Mucosa of rectum (tissue), 2 donors: ENCODE data around the gene GPATCH8.

Source experiments
- H3K27ac ChIP-seq, 2 donors: one replicate each; pipeline ENCODE4 v1.7.0; 2013; ENCODE audit warnings: inconsistent platforms in 2 of 2, low read depth in 2 of 2, low read length in 2 of 2
- H3K27me3 ChIP-seq, 2 donors: one replicate each; pipeline ENCODE4 v1.7.0; 2013; ENCODE audit warnings: low read length in 2 of 2; ENCODE audit not compliant: control insufficient read depth in 2 of 2, insufficient read depth in 2 of 2
- H3K36me3 ChIP-seq, 2 donors: one replicate each; pipeline ENCODE4 v1.7.0; 2013; ENCODE audit warnings: low read length in 2 of 2; ENCODE audit not compliant: control insufficient read depth in 2 of 2, insufficient read depth in 2 of 2
- H3K4me1 ChIP-seq, 2 donors: one replicate each; pipeline ENCODE4 v1.7.0; 2013; ENCODE audit warnings: low read length in 2 of 2, mild to moderate bottlenecking in 1 of 2; ENCODE audit not compliant: control insufficient read depth in 2 of 2, insufficient read depth in 2 of 2
- H3K4me3 ChIP-seq, 2 donors: one replicate each; pipeline ENCODE4 v1.7.0; 2013; ENCODE audit warnings: low read length in 2 of 2
- H3K9ac ChIP-seq, 2 donors: one replicate each; pipeline ENCODE4 v1.7.0; 2013; ENCODE audit warnings: low read length in 2 of 2, low read depth in 1 of 2, mild to moderate bottlenecking in 1 of 2
- H3K9me3 ChIP-seq, 2 donors: one replicate each; pipeline ENCODE4 v1.7.0; 2013; ENCODE audit warnings: low read length in 2 of 2; ENCODE audit not compliant: control insufficient read depth in 2 of 2
- donor health status: healthy.
- donor health status: Normal muscosa, but diverticular disease.

Gene GPATCH8

GRCh38 chr17:44503147-44504029 lies at the start of gene GPATCH8:
TSS of gene GPATCH8 (minus strand) at chr17:44503406. CDS start at chr17:44503370, 36 bp downstream.
- Histone ChIP-seq H3K9me3 (no peaks in the 10 kb centered on the region), H3K9ac (peak within 1 kb of the TSS; percentile 88 to 93), H3K27ac (peak within 1 kb of the TSS; percentile 87 to 89), H3K4me3 (peak within 1 kb of the TSS; percentile 96 to 98), H3K27me3 (no peaks in the 10 kb centered on the region), H3K36me3 (no peaks in the 10 kb centered on the region), H3K4me1 (peaks cover 12 to 22% of the 10 kb centered on the region in 2 donors)

- no peaks in the 10 kb centered on the region for H3K9me3 ChIP-seq
- peaks cover 7 to 8% of the 10 kb centered on the region in 2 donors for H3K4me1 ChIP-seq
- H3K36me3 ChIP-seq, result no peaks in the 10 kb centered on the region
- H3K27me3 ChIP-seq, result peaks cover 10 to 14% of the 10 kb centered on the region in 2 donors
- H3K4me3 ChIP-seq, result no peak overlapping the region
- H3K27ac ChIP-seq, result no peak overlapping the region
- H3K9ac ChIP-seq, result no peak overlapping the region
Observed at GRCh38 chr17:44552361-44552760, 49.2 kb upstream of the GPATCH8 start.

GRCh38 chr17:44549686-44550085 lies 46.5 kb upstream of the GPATCH8 start:
- no peak overlapping the region for H3K27ac ChIP-seq
- H3K4me3 ChIP-seq, result no peak overlapping the region
- H3K9ac ChIP-seq, result no peak overlapping the region
- H3K9me3 ChIP-seq, result no peaks in the 10 kb centered on the region
- no peaks in the 10 kb centered on the region for H3K4me1 ChIP-seq
- H3K27me3 ChIP-seq, result peaks cover 0 to 4% of the 10 kb centered on the region in 2 donors
- H3K36me3 ChIP-seq, result no peaks in the 10 kb centered on the region

- H3K27ac ChIP-seq, result peak overlapping the region in 1 of 2 donors; percentile 16
- H3K36me3 ChIP-seq, result no peaks in the 10 kb centered on the region
- no peaks in the 10 kb centered on the region for H3K9me3 ChIP-seq
Observed at GRCh38 chr17:44548376-44549230, 45.4 kb upstream of the GPATCH8 start.

GRCh38 chr17:44547625-44548267 lies 44.5 kb upstream of the GPATCH8 start:
- no peaks in the 10 kb centered on the region for H3K4me1 ChIP-seq
- H3K4me3 ChIP-seq, result no peak overlapping the region
- H3K9me3 ChIP-seq, result no peaks in the 10 kb centered on the region
- H3K27me3 ChIP-seq, result peaks cover 3 to 4% of the 10 kb centered on the region in 2 donors
- no peak overlapping the region for H3K9ac ChIP-seq
- peak overlapping the region in 1 of 2 donors; percentile 23 for H3K27ac ChIP-seq
- no peaks in the 10 kb centered on the region for H3K36me3 ChIP-seq

More at GRCh38 chr17:44548376-44549230, 45.4 kb upstream of the GPATCH8 start:
- Histone ChIP-seq H3K27me3 (peaks cover 3 to 4% of the 10 kb centered on the region in 2 donors), H3K4me3 (no peak overlapping the region), H3K9ac (no peak overlapping the region), H3K4me1 (no peaks in the 10 kb centered on the region)

GRCh38 chr17:44546671-44547606 lies 43.7 kb upstream of the GPATCH8 start:
- peak overlapping the region in 1 of 2 donors; percentile 23 for H3K27ac ChIP-seq
- no peak overlapping the region for H3K9ac ChIP-seq
- no peaks in the 10 kb centered on the region for H3K4me1 ChIP-seq
- no peak overlapping the region for H3K4me3 ChIP-seq
- peaks cover 3 to 4% of the 10 kb centered on the region in 2 donors for H3K27me3 ChIP-seq
- no peaks in the 10 kb centered on the region for H3K9me3 ChIP-seq
- no peaks in the 10 kb centered on the region for H3K36me3 ChIP-seq

GRCh38 chr17:44543905-44544523 lies 40.8 kb upstream of the GPATCH8 start:
- no peak overlapping the region for H3K27ac ChIP-seq
- no peak overlapping the region for H3K4me3 ChIP-seq
- no peak overlapping the region for H3K9ac ChIP-seq
- no peaks in the 10 kb centered on the region for H3K4me1 ChIP-seq
- peaks cover 0 to 3% of the 10 kb centered on the region in 2 donors for H3K27me3 ChIP-seq
- no peaks in the 10 kb centered on the region for H3K36me3 ChIP-seq
- H3K9me3 ChIP-seq, result no peaks in the 10 kb centered on the region

- H3K27me3 ChIP-seq, result peaks cover 0 to 3% of the 10 kb centered on the region in 2 donors
- H3K36me3 ChIP-seq, result no peaks in the 10 kb centered on the region
- H3K27ac ChIP-seq, result no peak overlapping the region
- H3K4me3 ChIP-seq, result no peak overlapping the region
- H3K4me1 ChIP-seq, result no peaks in the 10 kb centered on the region
- no peaks in the 10 kb centered on the region for H3K9me3 ChIP-seq
- H3K9ac ChIP-seq, result no peak overlapping the region
Observed at GRCh38 chr17:44543213-44543904, 40.2 kb upstream of the GPATCH8 start.
